Measurements from ENCODE around the gene FARP1.

The FARP1 gene

DNA sequence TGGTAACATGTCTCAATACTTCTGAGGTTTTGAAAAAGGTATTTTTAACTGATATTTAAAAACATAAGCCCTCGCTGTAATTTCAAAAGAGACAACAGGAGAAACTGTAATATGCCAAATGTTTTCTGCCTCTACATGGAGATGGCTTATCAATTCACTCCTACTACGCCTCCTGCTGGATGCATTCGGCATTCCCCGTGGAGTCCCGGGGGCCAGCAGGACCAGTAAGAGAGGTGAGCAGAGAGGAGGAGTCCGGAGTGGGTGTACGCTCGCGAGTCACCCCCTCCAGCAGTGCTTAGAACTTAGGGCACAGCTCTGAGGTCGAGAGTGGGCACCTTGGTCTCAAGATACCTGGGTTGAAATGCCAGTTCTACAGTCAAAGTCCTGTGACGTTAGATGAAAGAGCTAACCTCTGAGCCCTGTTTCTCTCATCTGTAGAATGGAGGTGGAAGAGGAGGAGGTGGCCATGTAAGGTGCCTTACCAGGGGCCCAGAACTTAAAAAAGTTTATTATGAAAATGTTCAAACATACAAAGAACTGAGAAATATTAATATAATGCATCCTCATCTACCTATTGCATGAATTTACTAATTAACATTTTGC, 323.8 kb downstream of the FARP1 start:
- TF ChIP-seq, protein P1, sequence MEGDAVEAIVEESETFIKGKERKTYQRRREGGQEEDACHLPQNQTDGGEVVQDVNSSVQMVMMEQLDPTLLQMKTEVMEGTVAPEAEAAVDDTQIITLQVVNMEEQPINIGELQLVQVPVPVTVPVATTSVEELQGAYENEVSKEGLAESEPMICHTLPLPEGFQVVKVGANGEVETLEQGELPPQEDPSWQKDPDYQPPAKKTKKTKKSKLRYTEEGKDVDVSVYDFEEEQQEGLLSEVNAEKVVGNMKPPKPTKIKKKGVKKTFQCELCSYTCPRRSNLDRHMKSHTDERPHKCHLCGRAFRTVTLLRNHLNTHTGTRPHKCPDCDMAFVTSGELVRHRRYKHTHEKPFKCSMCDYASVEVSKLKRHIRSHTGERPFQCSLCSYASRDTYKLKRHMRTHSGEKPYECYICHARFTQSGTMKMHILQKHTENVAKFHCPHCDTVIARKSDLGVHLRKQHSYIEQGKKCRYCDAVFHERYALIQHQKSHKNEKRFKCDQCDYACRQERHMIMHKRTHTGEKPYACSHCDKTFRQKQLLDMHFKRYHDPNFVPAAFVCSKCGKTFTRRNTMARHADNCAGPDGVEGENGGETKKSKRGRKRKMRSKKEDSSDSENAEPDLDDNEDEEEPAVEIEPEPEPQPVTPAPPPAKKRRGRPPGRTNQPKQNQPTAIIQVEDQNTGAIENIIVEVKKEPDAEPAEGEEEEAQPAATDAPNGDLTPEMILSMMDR (IDR thresholded peaks at IDR 0.05; ENCODE audit: borderline replicate concordance, control extremely low read depth, extremely low read depth, insufficient read depth, missing control alignments) = peak; percentile 35
- in situ Hi-C loops (cut with MboI; ENCODE audit: low sequenced_read_pairs, unreplicated experiment) = no loop called here
- no peak for DNase-seq (ENCODE audit: low spot score)

DNA sequence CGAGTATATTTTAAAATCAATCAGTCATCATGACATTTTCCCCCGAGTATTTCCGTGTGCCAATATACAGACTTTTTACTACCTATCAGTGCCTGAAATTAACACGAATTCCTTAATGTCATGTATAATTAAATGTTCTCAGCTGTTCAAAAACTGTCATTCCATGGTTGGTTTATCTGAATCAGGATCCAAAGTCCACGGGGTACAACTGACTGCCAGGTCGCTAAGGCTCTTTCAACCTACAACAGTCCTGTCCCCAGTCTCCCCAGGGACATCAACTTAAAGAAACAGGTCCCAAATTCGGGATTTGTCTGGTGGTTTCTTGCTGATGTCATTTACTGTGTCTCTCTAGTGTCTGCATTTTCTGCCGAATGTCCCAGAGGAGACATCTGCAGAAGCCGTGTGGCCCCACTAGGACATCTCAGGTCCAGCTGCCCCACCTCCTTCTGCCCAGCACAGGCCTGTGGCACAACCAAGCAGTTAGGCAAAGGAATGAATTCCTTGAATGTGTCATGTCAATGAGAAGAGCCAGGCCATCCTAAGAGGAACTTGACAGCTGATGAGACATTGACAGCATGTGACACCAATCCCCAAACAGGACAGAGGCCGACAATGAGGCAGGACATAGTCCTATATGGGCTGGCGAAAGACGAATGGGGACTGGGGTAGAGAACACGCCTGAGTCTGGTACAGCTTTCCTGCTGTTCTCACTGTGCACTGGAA, 324.5 kb downstream of the FARP1 start:
- TF ChIP-seq, protein P1 (IDR thresholded peaks at IDR 0.05; ENCODE audit: borderline replicate concordance, control extremely low read depth, extremely low read depth, insufficient read depth, missing control alignments) = no peak

GRCh38 chr13:98468361-98468760, 325.5 kb downstream of the FARP1 start:
- in situ Hi-C loops (cut with MboI; ENCODE audit: low sequenced_read_pairs, unreplicated experiment) = no loop called here
- TF ChIP-seq, protein P1 (IDR thresholded peaks at IDR 0.05; ENCODE audit: borderline replicate concordance, control extremely low read depth, extremely low read depth, insufficient read depth, missing control alignments) = no peak
- no peak for DNase-seq (ENCODE audit: low spot score)

More for the DNA sequence above, 324.5 kb downstream of the FARP1 start:
- no peak for DNase-seq (ENCODE audit: low spot score)
- in situ Hi-C loops (cut with MboI; ENCODE audit: low sequenced_read_pairs, unreplicated experiment) = no loop called here

GRCh38 chr13:98468929-98469328, 326.0 kb downstream of the FARP1 start:
- TF ChIP-seq, protein P1 (IDR thresholded peaks at IDR 0.05; ENCODE audit: borderline replicate concordance, control extremely low read depth, extremely low read depth, insufficient read depth, missing control alignments) = no peak
- DNase-seq (ENCODE audit: low spot score) = no peak
- in situ Hi-C loops (cut with MboI; ENCODE audit: low sequenced_read_pairs, unreplicated experiment) = no loop called here

DNA sequence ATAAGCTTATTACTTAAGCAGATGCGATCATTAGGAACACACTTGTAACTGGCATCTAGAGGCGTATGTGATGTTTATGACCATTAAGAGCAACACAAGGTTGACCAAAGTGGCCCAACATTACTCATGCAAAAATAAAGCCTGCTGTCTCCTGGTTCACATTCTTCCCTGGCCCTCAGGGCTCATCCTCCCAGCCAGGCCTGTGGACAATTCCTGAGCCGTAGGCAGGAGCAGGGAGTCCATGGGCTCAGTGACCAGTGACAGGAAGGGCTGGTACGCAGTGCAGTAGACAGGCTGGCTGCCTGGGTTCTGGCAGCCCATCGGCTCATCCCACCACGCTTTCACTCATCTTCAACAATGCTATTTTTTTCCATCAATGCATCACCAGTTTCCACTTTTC, 328.0 kb downstream of the FARP1 start:
- no peak for DNase-seq (ENCODE audit: low spot score)
- TF ChIP-seq, protein P1 (IDR thresholded peaks at IDR 0.05; ENCODE audit: borderline replicate concordance, control extremely low read depth, extremely low read depth, insufficient read depth, missing control alignments) = no peak
- in situ Hi-C loops (cut with MboI; ENCODE audit: low sequenced_read_pairs, unreplicated experiment) = no loop called here

GRCh38 chr13:98471934-98472333, 329.0 kb downstream of the FARP1 start:
- no peak for DNase-seq (ENCODE audit: low spot score)
- in situ Hi-C loops (cut with MboI; ENCODE audit: low sequenced_read_pairs, unreplicated experiment) = no loop called here

More at GRCh38 chr13:98471934-98472333, 329.0 kb downstream of the FARP1 start:
- TF ChIP-seq, protein P1 (IDR thresholded peaks at IDR 0.05; ENCODE audit: borderline replicate concordance, control extremely low read depth, extremely low read depth, insufficient read depth, missing control alignments) = no peak
